Esophagus muscularis mucosa (tissue), 4 donors: Measurements from ENCODE around the gene CUBN.

Source experiments
- CTCF ChIP-seq, 3 experiments: fragments of 200-600 bp in 2 of 3; fragments of 450-650 bp in 1 of 3; sonication (generic) in 2 of 3; IDR thresholded peaks; one replicate each; pipeline ENCODE4 v1.5.1; 2017 to 2019; ENCODE audit warnings: antibody characterized with exemption in 3 of 3, mild to moderate bottlenecking in 2 of 3, moderate library complexity in 1 of 3
- EP300 ChIP-seq: sonication (generic); formaldehyde crosslinking; IDR thresholded peaks from one replicate; pipeline ENCODE4 v1.6.1; 2017; ENCODE audit warnings: antibody characterized with exemption
- POLR2A ChIP-seq: fragments of 450-650 bp; IDR thresholded peaks from one replicate; pipeline ENCODE4 v1.6.1; 2017; ENCODE audit warnings: antibody characterized with exemption, moderate library complexity, mild to moderate bottlenecking, low read depth

- TF ChIP-seq CTCF (IDR thresholded peaks at IDR 0.05), result no peak
- no peak for TF ChIP-seq POLR2A
- no peak for TF ChIP-seq EP300
Observed at GRCh38 chr10:16919121-16919982, 210.3 kb downstream of the CUBN start.
